Central memory CD8-positive, alpha-beta T cell (primary cell): ENCODE data around the gene FAM107B.

Experiments used
- ATAC-seq: fragments of 150-1000 bp; cut with Tn5 transposase; replicated peaks from 2 replicates; pipeline ENCODE4 v1.10.0; 2022; ENCODE audit warnings: mild to moderate bottlenecking, moderate FRiP score, moderate number of reproducible peaks; ENCODE audit not compliant: poor library complexity, severe bottlenecking; ENCODE audit errors: extremely low read depth
- DNase-seq, 2 donors: peaks; one replicate each; pipeline ENCODE4 v3.0.0; 2021; ENCODE audit warnings: low spot score in 2 of 2
- H3K27ac Mint-ChIP-seq: one replicate; pipeline ENCODE4 v1.8.0; 2022; ENCODE audit warnings: low read depth, mild to moderate bottlenecking, moderate library complexity, mixed read lengths
- H3K27me3 Mint-ChIP-seq: one replicate; pipeline ENCODE4 v1.8.0; 2022; ENCODE audit warnings: mixed read lengths
- H3K36me3 Mint-ChIP-seq: one replicate; pipeline ENCODE4 v1.8.0; 2022; ENCODE audit warnings: mild to moderate bottlenecking, moderate library complexity, mixed read lengths; ENCODE audit not compliant: insufficient read depth
- H3K4me1 Mint-ChIP-seq: one replicate; pipeline ENCODE4 v1.8.0; 2022; ENCODE audit warnings: mixed read lengths
- H3K4me3 Mint-ChIP-seq: one replicate; pipeline ENCODE4 v1.8.0; 2022; ENCODE audit warnings: mild to moderate bottlenecking, moderate library complexity, mixed read lengths
- H3K9me3 Mint-ChIP-seq: one replicate; pipeline ENCODE4 v1.8.0; 2022; ENCODE audit warnings: mixed read lengths

FAM107B gene

DNA sequence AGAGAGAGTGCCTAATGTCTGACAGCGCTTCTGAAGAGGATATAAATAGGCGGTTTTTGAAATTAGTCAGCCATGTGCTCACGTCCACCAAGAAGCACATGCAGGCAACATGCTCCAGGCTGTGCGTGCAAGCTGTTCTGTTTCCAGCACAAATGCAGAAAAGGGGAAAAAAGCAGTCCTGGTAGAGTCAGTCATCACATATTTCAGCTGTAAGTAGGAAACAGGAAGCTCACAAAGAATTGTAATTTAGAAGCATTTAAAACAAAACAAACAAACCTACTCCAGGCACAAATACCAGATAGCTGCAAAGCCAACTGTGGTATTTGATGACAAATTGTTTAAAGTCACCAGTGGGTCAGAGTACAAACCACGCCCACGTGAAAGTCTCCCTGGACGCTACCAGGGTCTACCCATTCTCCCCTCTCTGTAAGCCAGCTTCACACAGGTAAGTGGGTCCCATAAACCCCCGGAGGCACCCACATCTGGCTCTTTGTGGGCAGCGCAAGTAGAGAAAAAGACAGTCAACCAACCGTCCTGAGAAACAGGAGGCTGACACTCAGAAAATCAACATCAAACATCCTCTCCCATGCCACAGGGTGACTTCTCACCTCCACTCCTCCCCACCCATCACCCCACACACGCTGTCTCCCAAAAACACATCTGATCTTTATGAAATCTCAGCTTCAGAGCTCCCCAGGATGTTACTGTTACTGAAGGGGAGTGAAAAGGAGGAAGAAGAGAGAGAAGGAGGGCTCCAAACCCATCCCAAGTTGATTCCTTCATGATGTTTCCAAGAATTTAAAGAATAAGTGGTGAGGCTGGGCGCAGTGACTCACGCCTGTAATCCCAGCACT, 186.4 kb downstream of the FAM107B start:
- ATAC-seq (peak; percentile 13), DNase-seq (peak in 1 of 2 donors; percentile 30)
- Mint-ChIP-seq H3K4me1 (peaks cover 93% of the 10 kb centered on the region), H3K9me3 (no peaks in the 10 kb centered on the region), H3K4me3 (peak overlapping the region; percentile 72), H3K36me3 (peaks cover 53% of the 10 kb centered on the region), H3K27ac (peak overlapping the region; percentile 99), H3K27me3 (no peaks in the 10 kb centered on the region)

DNA sequence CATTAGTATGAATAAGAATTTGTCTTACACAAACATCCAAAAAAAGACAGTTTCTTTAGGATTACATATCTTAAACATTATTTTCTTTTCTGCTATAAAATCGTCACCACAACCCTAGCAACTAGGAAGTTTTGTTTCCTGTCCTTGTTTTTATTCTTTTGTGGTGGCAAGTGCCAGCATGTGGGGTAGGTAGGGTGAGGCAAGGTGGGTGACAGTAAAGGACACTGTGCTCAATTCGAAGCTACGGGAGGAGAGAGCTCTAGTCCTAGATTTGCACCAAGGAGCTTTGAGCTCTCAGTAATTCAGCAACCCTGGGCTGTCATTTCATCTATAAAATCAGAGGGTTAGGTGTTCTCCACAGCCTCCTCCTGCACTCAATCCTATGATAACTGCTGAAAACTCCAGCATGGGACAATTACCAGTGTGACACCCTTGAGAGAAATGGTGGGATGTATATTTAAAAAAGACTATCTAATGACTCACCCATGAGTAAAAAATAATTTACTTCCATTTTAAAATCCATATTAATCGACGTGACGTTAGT, 187.1 kb downstream of the FAM107B start:
- Mint-ChIP-seq H3K9me3 (no peaks in the 10 kb centered on the region), H3K27ac (peak overlapping the region; percentile 99), H3K4me3 (peak overlapping the region; percentile 72), H3K36me3 (peaks cover 53% of the 10 kb centered on the region), H3K27me3 (no peaks in the 10 kb centered on the region), H3K4me1 (peaks cover 98% of the 10 kb centered on the region)
- peak; percentile 39 for ATAC-seq
- DNase-seq, result peak in 1 of 2 donors; percentile 45

DNA sequence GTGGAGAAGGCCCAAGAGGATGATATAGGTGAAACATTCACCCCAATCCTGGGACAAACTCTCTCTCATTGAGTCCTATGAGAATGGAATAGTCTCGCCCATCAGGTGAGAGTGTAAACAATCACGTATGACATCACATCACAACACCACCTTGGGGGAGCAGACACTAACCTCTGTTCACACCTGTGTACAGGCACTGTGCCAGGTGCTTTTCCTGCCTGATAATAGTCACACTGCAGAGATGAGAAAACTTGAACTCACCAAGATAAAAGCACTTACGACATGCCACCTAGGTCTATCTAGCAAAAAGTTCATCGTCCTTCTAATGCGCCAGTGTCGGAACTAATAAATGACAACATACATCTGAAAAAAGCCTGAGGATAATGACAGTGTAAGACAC, 187.8 kb downstream of the FAM107B start:
- Mint-ChIP-seq H3K4me3 (peak overlapping the region; percentile 72), H3K27me3 (no peaks in the 10 kb centered on the region), H3K27ac (peak overlapping the region; percentile 99), H3K9me3 (no peaks in the 10 kb centered on the region), H3K4me1 (peaks cover 98% of the 10 kb centered on the region), H3K36me3 (peaks cover 51% of the 10 kb centered on the region)
- peak in 1 of 2 donors; percentile 86 for DNase-seq
- peak; percentile 57 for ATAC-seq

DNA sequence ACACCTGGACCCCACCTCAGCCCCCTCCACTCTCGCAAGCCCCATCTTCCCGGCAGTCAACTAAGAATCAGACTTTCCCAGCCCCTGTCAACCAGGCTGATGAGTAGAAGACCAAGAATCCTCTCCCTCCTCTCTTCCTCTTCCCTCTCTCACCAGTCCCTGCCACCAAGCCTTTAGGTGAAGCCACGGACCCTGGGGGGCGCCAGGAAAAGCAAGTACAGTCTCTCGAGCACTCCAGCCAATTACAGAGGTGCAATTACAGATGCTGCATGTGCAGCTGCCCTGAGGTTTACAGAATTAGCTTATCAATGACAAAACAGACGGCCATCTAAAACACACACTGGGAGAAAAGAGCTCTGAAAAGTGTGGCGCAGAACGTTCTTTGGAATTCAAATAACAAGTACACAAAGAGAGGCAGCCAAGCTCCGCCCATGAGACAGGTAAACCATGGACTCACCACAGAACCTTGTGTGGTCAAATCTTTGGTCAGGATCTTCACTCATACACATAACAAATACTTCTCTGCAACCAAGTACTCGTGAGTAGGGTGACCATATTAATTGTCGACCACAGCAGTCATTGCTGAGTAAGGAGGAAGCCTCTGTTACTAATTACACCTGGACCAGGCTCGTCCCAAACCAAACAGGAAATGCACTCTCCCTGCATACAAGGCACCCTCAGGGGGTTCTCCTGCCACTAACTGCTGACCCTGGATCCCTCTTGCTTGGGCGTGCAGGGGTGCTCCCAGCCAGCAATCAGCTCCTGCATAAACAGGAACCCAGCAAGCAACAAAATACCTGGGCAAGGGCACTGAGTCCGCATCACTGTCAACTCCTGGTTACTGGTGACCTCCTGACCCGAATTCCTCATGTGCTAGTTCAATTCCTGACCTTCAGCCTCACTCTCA, 189.2 kb downstream of the FAM107B start:
- H3K27ac Mint-ChIP-seq, result peak overlapping the region; percentile 99
- H3K36me3 Mint-ChIP-seq, result peaks cover 52% of the 10 kb centered on the region
- no peaks in the 10 kb centered on the region for H3K27me3 Mint-ChIP-seq
- DNase-seq (no peak), ATAC-seq (no peak)
- no peaks in the 10 kb centered on the region for H3K9me3 Mint-ChIP-seq
- peak overlapping the region; percentile 77 for H3K4me3 Mint-ChIP-seq
- H3K4me1 Mint-ChIP-seq, result peaks cover 96% of the 10 kb centered on the region

DNA sequence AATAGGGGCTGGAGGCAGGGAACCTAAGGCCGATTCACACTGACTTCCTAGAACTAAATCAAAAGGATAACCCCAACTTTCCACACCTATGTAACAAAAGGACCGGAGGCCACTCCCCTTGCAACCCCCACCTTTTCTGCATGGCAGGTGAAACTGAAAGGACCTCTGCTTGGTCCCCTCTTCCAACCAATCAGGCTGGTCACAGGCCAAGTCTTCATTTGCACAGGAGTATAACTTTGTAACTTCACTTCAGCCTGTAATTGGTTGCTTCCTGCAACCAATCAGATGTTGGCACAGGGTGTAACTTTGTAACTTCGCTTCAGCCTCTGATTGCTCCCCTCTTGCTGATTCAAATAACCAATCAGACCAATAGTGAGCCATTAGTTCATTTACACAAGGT, 190.0 kb downstream of the FAM107B start:
- Mint-ChIP-seq H3K27ac (peak overlapping the region; percentile 99), H3K36me3 (peaks cover 49% of the 10 kb centered on the region), H3K4me3 (peak overlapping the region; percentile 77), H3K4me1 (peaks cover 92% of the 10 kb centered on the region), H3K27me3 (no peaks in the 10 kb centered on the region), H3K9me3 (no peaks in the 10 kb centered on the region)
- DNase-seq (peak in 1 of 2 donors; percentile 39), ATAC-seq (no peak)

DNA sequence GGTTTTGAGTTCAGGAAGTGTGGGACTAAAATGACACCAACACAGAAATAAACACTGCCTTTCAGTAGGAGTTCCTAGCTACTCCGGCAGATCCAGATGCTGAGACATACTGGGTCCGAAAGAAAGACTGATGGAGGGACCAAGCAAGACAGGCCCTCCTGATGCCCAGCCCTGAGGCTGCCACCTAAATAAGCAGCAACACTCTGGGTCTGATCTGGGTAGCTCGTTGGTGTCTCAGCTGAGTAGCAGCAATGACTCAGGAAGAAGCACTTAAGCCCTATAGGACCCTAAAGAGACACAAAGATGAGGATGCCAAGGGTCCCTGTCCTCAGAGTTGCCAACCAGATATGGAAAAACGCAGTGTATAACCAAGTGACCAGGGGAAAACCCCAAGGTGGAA, 190.7 kb downstream of the FAM107B start:
- ATAC-seq (no peak), DNase-seq (no peak)
- Mint-ChIP-seq H3K4me1 (peaks cover 86% of the 10 kb centered on the region), H3K27me3 (no peaks in the 10 kb centered on the region), H3K27ac (peak overlapping the region; percentile 99), H3K36me3 (peaks cover 50% of the 10 kb centered on the region), H3K9me3 (no peaks in the 10 kb centered on the region), H3K4me3 (peak overlapping the region; percentile 77)

DNA sequence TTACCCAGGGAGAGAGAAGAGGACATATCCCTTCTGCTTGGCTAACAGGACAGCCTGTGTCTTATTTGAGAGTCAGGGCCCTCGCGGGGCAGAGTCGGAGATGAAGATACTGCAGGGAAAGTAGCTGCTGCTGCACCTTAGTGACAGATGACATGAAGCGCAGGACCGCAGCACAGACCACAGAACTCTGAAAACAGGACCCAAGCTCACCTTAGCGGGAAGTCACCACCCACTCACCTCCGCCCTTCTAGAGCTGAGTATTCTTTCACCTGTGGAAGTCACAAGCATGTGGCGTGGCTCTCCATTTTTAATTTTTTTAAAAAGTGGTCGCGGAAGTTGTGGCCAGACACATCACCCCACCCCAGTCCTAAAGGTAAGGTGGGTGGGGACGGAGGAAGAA, 191.4 kb downstream of the FAM107B start:
- peak overlapping the region; percentile 77 for H3K4me3 Mint-ChIP-seq
- peaks cover 45% of the 10 kb centered on the region for H3K36me3 Mint-ChIP-seq
- peak overlapping the region; percentile 99 for H3K27ac Mint-ChIP-seq
- peak; percentile 54 to 74 for DNase-seq
- H3K4me1 Mint-ChIP-seq, result peaks cover 83% of the 10 kb centered on the region
- H3K27me3 Mint-ChIP-seq, result no peaks in the 10 kb centered on the region
- ATAC-seq, result peak; percentile 61
- H3K9me3 Mint-ChIP-seq, result no peaks in the 10 kb centered on the region

DNA sequence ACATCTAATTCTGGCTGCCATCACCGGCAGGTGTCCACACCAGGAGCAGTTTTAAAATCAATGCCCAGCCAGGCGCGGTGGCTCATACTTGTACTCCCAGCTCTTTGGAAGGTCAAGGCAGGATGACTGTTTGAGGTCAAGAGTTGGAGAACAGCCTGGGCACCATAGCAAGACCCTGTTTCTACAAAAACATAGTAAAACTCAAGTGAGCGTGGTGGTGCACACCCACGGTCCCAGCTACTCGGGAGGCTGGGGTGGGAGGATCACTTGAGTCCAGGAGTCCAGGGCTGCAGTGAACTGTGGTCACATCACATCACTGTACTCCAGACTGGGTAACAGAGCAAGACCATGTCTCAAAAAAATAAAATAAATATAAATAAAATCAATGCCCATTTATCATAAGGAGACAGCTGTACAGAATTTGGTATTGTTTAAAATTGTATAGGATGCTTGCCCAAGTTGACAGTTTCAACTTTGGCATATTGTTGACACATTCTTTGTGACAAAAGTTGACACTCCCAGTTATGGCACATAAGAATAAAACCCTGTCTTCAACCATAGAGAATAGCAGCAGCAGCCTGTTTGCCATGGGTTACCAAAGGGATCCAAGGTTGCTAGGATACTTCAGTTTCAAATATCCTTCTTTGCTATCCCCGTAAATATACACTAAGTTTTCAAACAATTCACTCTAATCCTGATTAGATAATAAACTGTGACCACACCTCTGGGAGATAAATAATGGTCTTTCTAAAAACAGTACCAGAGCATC, 193.0 kb downstream of the FAM107B start:
- no peak for DNase-seq
- Mint-ChIP-seq H3K9me3 (no peaks in the 10 kb centered on the region), H3K4me3 (peak overlapping the region; percentile 77), H3K4me1 (peaks cover 72% of the 10 kb centered on the region), H3K27me3 (no peaks in the 10 kb centered on the region), H3K36me3 (peaks cover 34% of the 10 kb centered on the region), H3K27ac (peak overlapping the region; percentile 99)
- no peak for ATAC-seq

DNA sequence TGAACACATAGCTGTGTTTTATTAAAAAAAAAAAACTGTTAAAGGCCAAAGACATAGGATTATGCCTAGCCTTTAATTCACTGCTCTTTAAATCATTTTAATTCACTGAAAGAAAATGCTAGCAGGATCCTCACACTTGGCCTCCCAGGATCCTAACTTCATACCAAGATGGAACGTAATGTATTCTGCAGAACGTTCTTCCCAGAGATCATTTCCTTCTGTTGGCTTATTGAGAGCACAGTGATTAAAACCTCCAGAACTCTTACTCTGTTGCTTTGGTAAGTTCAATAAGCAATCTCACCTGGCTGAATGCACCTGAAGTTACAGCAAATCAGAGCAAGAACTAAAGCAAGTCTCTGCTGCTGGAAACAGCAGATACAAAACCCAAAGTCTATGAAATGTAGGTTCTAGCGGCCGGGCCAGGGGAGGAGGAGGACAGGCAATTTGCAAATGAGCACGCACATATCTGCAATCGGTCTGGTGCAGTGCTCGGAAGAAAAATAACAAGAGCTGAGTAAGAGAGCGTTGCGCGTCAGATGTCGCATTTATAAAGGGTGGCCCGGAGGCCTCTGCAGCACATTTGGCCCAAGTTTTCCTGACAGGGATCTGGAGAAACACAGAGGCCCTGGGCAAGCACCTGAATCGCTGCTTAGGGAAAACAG, 193.9 kb downstream of the FAM107B start:
- Mint-ChIP-seq H3K9me3 (no peaks in the 10 kb centered on the region), H3K4me1 (peaks cover 66% of the 10 kb centered on the region), H3K36me3 (peaks cover 30% of the 10 kb centered on the region), H3K27ac (peak overlapping the region; percentile 99), H3K4me3 (peak overlapping the region; percentile 35), H3K27me3 (no peaks in the 10 kb centered on the region)
- ATAC-seq, result no peak
- DNase-seq, result no peak

DNA sequence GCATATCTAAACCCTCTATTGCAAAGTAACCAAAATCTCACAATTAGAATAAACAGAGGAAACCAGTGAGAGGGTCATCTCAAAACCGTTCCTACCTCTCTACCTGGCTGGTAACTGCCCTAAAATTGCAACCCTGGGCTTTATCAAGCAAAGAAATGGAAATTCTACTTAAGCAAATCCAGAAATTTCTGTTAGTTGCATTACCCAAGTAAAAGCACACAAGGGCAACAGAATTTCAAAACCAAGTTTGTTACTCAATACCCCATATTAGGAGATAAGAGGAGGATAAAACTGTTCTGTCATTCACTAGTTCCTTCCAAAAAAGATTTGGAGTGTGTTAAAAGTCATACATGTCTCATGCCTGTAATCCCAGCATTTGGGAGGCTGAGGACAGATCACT, 195.3 kb downstream of the FAM107B start:
- no peak for ATAC-seq
- Mint-ChIP-seq H3K27ac (peak overlapping the region; percentile 32), H3K36me3 (peaks cover 28% of the 10 kb centered on the region), H3K9me3 (no peaks in the 10 kb centered on the region), H3K4me1 (peaks cover 64% of the 10 kb centered on the region), H3K27me3 (no peaks in the 10 kb centered on the region), H3K4me3 (no peak overlapping the region)
- no peak for DNase-seq

DNA sequence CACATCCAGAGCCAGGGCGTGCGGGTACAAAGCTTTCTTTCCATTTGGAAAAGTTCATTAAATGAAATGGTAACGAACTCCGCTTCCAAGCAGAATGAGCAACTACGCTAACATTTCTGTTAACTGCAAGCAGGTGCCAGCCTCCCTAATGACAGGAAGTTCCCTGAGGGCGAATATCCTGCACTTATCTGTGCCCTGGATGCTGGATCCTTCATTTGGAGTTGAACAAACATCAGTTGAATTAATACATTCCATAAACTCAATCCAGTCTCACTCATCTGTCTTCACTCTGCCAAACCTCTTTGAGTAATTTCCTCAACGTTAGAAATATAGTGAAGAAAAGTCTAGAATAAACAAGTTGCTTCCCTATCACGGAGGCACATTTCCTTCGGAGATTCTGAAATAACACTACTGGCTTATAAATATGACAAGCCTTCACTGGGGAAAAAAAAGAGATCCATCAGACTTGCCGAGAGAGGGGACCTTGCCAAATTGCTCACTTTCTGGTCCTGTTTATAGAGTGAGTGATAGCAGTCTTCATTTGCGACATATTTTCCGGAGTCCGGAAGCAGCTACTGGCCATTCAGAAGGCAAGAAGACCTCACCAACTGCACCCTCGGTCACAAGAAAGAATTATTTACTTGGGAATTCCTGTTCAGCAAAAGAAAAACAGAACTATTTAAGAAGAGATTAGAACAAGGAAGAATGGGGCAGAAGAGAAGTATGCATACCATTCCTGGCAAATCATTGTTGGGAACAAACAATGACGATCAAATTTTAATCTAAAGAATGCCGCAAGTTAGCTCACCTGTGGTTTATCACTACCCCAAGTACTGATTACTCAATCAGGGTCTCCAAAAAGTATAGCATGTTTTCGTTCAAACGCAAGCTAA, 196.4 kb downstream of the FAM107B start:
- Mint-ChIP-seq H3K27me3 (no peaks in the 10 kb centered on the region), H3K27ac (peak overlapping the region; percentile 10), H3K4me3 (peak overlapping the region; percentile 25), H3K9me3 (no peaks in the 10 kb centered on the region), H3K4me1 (peaks cover 61% of the 10 kb centered on the region), H3K36me3 (peaks cover 18% of the 10 kb centered on the region)
- DNase-seq (no peak), ATAC-seq (no peak)
